Measurements from ENCODE around the gene ANTKMT.

ANTKMT gene

DNA sequence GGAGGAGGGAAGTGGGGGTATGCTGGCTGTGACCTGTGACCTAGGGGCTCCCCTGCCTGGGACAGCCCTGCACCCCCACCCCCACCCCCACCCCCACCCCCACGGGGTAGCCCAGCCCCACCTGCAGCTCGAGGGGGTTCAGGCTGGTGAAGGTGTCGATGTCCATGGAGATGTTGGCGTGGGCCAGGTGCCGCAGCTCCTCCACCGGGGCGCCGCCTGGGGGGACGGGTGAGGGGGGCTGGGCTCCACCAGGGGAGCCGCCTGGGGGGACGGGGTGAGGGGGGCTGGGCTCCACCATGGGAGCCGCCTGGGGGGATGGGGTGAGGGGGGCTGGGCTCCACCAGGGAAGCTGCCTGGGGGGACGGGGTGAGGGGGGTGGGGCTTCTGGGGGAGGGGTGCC lies 49.5 kb downstream of the ANTKMT start:
- TF ChIP-seq TEAD4 (IDR thresholded peaks at IDR 0.05) (no peak), EP300 (IDR thresholded peaks at IDR 0.05; ENCODE audit: borderline replicate concordance) (no peak), USF1 (IDR thresholded peaks at IDR 0.05) (no peak)
